ENCODE measurements around the gene RABGAP1.

Gene RABGAP1

GRCh38 chr9:123049589-123050222 lies 108.9 kb downstream of the RABGAP1 start:
- DNase-seq, result no peak

GRCh38 chr9:123053046-123053445 lies 112.2 kb downstream of the RABGAP1 start:
- no peak for DNase-seq

GRCh38 chr9:123053711-123054110 lies 112.9 kb downstream of the RABGAP1 start:
- DNase-seq, result no peak

- no peak for DNase-seq
These were observed 118.0 kb downstream of the RABGAP1 start for GRCh38 chr9:123058834-123059233.

- no peak for DNase-seq
These were observed 118.8 kb downstream of the RABGAP1 start for GRCh38 chr9:123059472-123060220.

- no peak for DNase-seq
These were observed 120.4 kb downstream of the RABGAP1 start for GRCh38 chr9:123061216-123061615.

GRCh38 chr9:123062351-123063176 lies 121.7 kb downstream of the RABGAP1 start:
- no peak for DNase-seq

- DNase-seq, result no peak
These were observed 122.4 kb downstream of the RABGAP1 start for GRCh38 chr9:123063177-123063598.

- no peak for DNase-seq
These were observed 123.1 kb downstream of the RABGAP1 start for GRCh38 chr9:123063896-123064295.

- no peak for DNase-seq
These were observed 123.9 kb downstream of the RABGAP1 start for GRCh38 chr9:123064716-123065115.

- DNase-seq, result no peak
These were observed 124.4 kb downstream of the RABGAP1 start for GRCh38 chr9:123065196-123065595.

- no peak for DNase-seq
These were observed 126.3 kb downstream of the RABGAP1 start for GRCh38 chr9:123067136-123067535.

- no peak for DNase-seq
These were observed 128.2 kb downstream of the RABGAP1 start for GRCh38 chr9:123069010-123069481.

GRCh38 chr9:123070198-123070597 lies 129.4 kb downstream of the RABGAP1 start:
- DNase-seq, result no peak

- no peak for DNase-seq
These were observed 131.7 kb downstream of the RABGAP1 start for GRCh38 chr9:123072407-123072995.

GRCh38 chr9:123073441-123073840 lies 132.6 kb downstream of the RABGAP1 start:
- DNase-seq, result no peak

GRCh38 chr9:123073991-123074422 lies 133.2 kb downstream of the RABGAP1 start:
- no peak for DNase-seq

GRCh38 chr9:123074628-123075027 lies 133.8 kb downstream of the RABGAP1 start:
- DNase-seq, result no peak

- DNase-seq, result no peak
These were observed 139.6 kb downstream of the RABGAP1 start for GRCh38 chr9:123080444-123080843.

GRCh38 chr9:123081824-123082223 lies 141.0 kb downstream of the RABGAP1 start:
- no peak for DNase-seq

GRCh38 chr9:123083680-123084079 lies 142.9 kb downstream of the RABGAP1 start:
- DNase-seq, result no peak

- no peak for DNase-seq
These were observed 143.4 kb downstream of the RABGAP1 start for GRCh38 chr9:123084256-123084655.

GRCh38 chr9:123085916-123086315 lies 145.1 kb downstream of the RABGAP1 start:
- DNase-seq, result no peak

Data from NCI-H1417 treated with DMSO at 0.1 percent for 48 hours (cell line).